K562 (cell line): ENCODE data around the gene DYNC1I1. TPM values are rescaled to one million over a fixed set of nuclear protein-coding genes. Genes with fewer than 3 reads are reported as not detected.

Experiments used
- ATAC-seq: fragments of 200-7000 bp; cut with Tn5 transposase; 3 replicates; pipeline ENCODE4 v1.9.1; 2020; ENCODE audit warnings: moderate library complexity
- BruUV-seq: library from RNA; stranded (reverse); fragments of 400-500 nt; replicated peaks from 2 replicates; lab custom pipeline; 2021; lab: Mats Ljungman, UMichigan
- CTCF ChIA-PET: fragments of 300-600 bp; formaldehyde crosslinking; extraction: SDS; loops from one replicate; lab custom pipeline; 2021; ENCODE audit warnings: low intra/inter-chr PET ratio; lab: Yijun Ruan, JAX
- POLR2A ChIA-PET: fragments of 300-600, 350-650 bp; sonication (Branson Sonifier 250); formaldehyde crosslinking; extraction: SDS; loops from one replicate; lab custom pipeline; 2021; ENCODE audit warnings: antibody characterized with exemption, inconsistent platforms; lab: Yijun Ruan, JAX
- DNase-seq, 4 experiments: peaks; one replicate each; pipeline versions ENCODE4 v3.0.0 to v3.0.0-alpha.2; 2011 to 2018; ENCODE audit warnings: low spot score in 3 of 4, mixed read lengths in 3 of 4; ENCODE audit errors: extremely low read depth in 1 of 4
- FAIRE-seq: peaks from 2 replicates; lab custom pipeline; 2011; peaks lifted over from hg19 to GRCh38; lab: Jason Lieb, UNC
- H2AFZ ChIP-seq: 2 replicates; pipeline ENCODE4 v1.6.0; 2011; ENCODE audit warnings: low read depth, low read length, control low read depth, inconsistent platforms
- H3K27ac ChIP-seq: fragments of 200-600 bp; 3 replicates; pipeline ENCODE4 v1.8.0; 2011; ENCODE audit warnings: low read depth, mild to moderate bottlenecking, control low read depth, inconsistent platforms, low read length, moderate library complexity, mixed read lengths; ENCODE audit errors: extremely low read depth
- H3K27me3 ChIP-seq, 2 experiments: fragments of 300-600 bp in 1 of 2; 2 replicates in 1 of 2; 3 replicates in 1 of 2; pipeline versions ENCODE4 v1.6.0 to v1.8.0; 2011; ENCODE audit warnings: inconsistent platforms in 2 of 2, low read length in 2 of 2, mild to moderate bottlenecking in 1 of 2, mixed read lengths in 1 of 2, moderate library complexity in 1 of 2; ENCODE audit not compliant: control insufficient read depth in 2 of 2, insufficient read depth in 2 of 2
- H3K36me3 ChIP-seq: fragments of 300-600 bp; 3 replicates; pipeline ENCODE4 v1.8.0; 2011; ENCODE audit warnings: mild to moderate bottlenecking, low read length, inconsistent platforms; ENCODE audit not compliant: control insufficient read depth, insufficient read depth
- H3K4me1 ChIP-seq, 2 experiments: fragments of 200-600 bp in 1 of 2; replicated peaks in 1 of 2; 2 replicates in 1 of 2; 3 replicates in 1 of 2; pipeline versions ENCODE4 v1.5.1 to v1.8.0; 2011; ENCODE audit warnings: inconsistent platforms in 2 of 2, low read length in 2 of 2, mild to moderate bottlenecking in 1 of 2, mixed read lengths in 1 of 2, moderate library complexity in 1 of 2; ENCODE audit not compliant: control insufficient read depth in 2 of 2, insufficient read depth in 2 of 2
- H3K4me2 ChIP-seq: 2 replicates; pipeline ENCODE4 v1.6.1; 2011; ENCODE audit warnings: low read length, control low read depth, inconsistent platforms, mixed read lengths; ENCODE audit not compliant: insufficient read depth
- H3K4me3 ChIP-seq: fragments of 200-600 bp; sonication (generic), shearing (Covaris generic); 2 replicates; pipeline ENCODE4 v1.5.1; 2016; ENCODE audit warnings: control low read depth, inconsistent platforms
- H3K79me2 ChIP-seq: fragments of 200-600 bp; 3 replicates; pipeline ENCODE4 v1.8.0; 2011; ENCODE audit warnings: low read length, inconsistent platforms; ENCODE audit not compliant: control insufficient read depth, insufficient read depth
- H3K9ac ChIP-seq, 2 experiments: 2 replicates each; pipeline versions ENCODE4 v1.6.0 to v1.6.1; 2011; ENCODE audit warnings: low read depth in 2 of 2, low read length in 2 of 2, control low read depth in 1 of 2, inconsistent platforms in 1 of 2, mild to moderate bottlenecking in 1 of 2, mixed read lengths in 1 of 2; ENCODE audit not compliant: insufficient read depth in 1 of 2
- H3K9me1 ChIP-seq: one replicate; pipeline ENCODE4 v1.6.0; 2011; ENCODE audit warnings: inconsistent platforms, mild to moderate bottlenecking, low read length, moderate library complexity; ENCODE audit not compliant: control insufficient read depth, insufficient read depth
- H3K9me3 ChIP-seq: replicated peaks from 2 replicates; pipeline ENCODE4 v1.5.1; 2011; ENCODE audit warnings: low read depth, low read length, inconsistent platforms; ENCODE audit not compliant: control insufficient read depth, insufficient read depth
- H4K20me1 ChIP-seq: replicated peaks from 2 replicates; pipeline ENCODE4 v1.6.1; 2011; ENCODE audit warnings: low read length, inconsistent platforms, mixed read lengths; ENCODE audit not compliant: control insufficient read depth, insufficient read depth
- DMBX1 ChIP-seq: fragments of 250-450 bp; sonication (Bioruptor Pico); IDR thresholded peaks from 2 replicates; pipeline ENCODE4 v1.8.0; 2022; ENCODE audit warnings: inconsistent platforms, mild to moderate bottlenecking, moderate library complexity, borderline replicate concordance
- FUS ChIP-seq: fragments of 200-400 bp; formaldehyde crosslinking; optimal IDR thresholded peaks from 2 replicates; pipeline ENCODE3; 2017; ENCODE audit warnings: low read depth, low read length
- MXI1 ChIP-seq: IDR thresholded peaks from 2 replicates; pipeline ENCODE4 v1.6.1; 2011; ENCODE audit warnings: low read depth, mild to moderate bottlenecking, improper control_type of control experiment, low read length
- MYC ChIP-seq, 2 experiments: fragments of 250-450 bp in 1 of 2; sonication (Bioruptor Pico) in 1 of 2; IDR thresholded peaks; 2 replicates each; pipeline versions ENCODE4 v1.5.1 to v1.6.1; 2012 to 2021; ENCODE audit warnings: low read depth in 2 of 2, borderline replicate concordance in 1 of 2, improper control_type of control experiment in 1 of 2, low read length in 1 of 2, mild to moderate bottlenecking in 1 of 2, moderate library complexity in 1 of 2
- POLR3G ChIP-seq: IDR thresholded peaks from 2 replicates; pipeline ENCODE4 v1.6.1; 2011; ENCODE audit not compliant: insufficient read length, insufficient replicate concordance; ENCODE audit errors: extremely low read depth
- RBM22 ChIP-seq: fragments of 200-400 bp; formaldehyde crosslinking; IDR thresholded peaks from 2 replicates; pipeline ENCODE4 v1.6.1; 2018; ENCODE audit warnings: low read length, low read depth; ENCODE audit not compliant: poor library complexity, severe bottlenecking
- TFAM ChIP-seq: fragments of 250-450 bp; sonication (Bioruptor Pico); conservative IDR thresholded peaks from 2 replicates; pipeline ENCODE4 v1.5.0; 2021; ENCODE audit warnings: mild to moderate bottlenecking, moderate library complexity
- WGBS: fragments of 100-300 bp; shearing (Covaris generic); methylation state at CpG from one replicate; pipeline ENCODE4 v1.1.6; 2016; ENCODE audit warnings: low coverage, mixed read lengths; ENCODE audit not compliant: insufficient coverage; ENCODE audit errors: missing lambda C conversion rate; 5-methylcytosine and 5-hydroxymethylcytosine counted together
- in situ Hi-C: fragments of 300-500 bp; cut with MboI; formaldehyde crosslinking; loops from 4 replicates; pipeline ENCODE4 v1.15.0; 2018; ENCODE audit warnings: inconsistent platforms, mixed read lengths
- intact Hi-C: fragments of 100-400 bp; cut with micrococcal nuclease; formaldehyde crosslinking; loops from 2 replicates; pipeline ENCODE4 v1.14.2; 2022
- polyA plus RNA-seq, 8 experiments: library from polyadenylated mRNA; depleted of rRNA in 4 of 8; stranded (reverse) in 5 of 8; unstranded in 3 of 8; fragments of >200 nt; fragmentation: Nextera tagmentation in 2 of 8; fragmentation: Illumina TruSeq in 1 of 8; extraction: Ambion mirVana in 2 of 8; extraction: Trizol in 1 of 8; gene quantifications; 2 replicates each; pipeline versions ENCODE4 v1.2.1 to v1.2.3, GENCODE V29; 2011 to 2014; ENCODE audit warnings: inconsistent platforms in 1 of 8, missing spikeins in 1 of 8
- total RNA-seq, 7 experiments: library from RNA; depleted of rRNA in 6 of 7; stranded (reverse); fragments of >200 nt in 6 of 7; fragmentation: Illumina TruSeq in 2 of 7; extraction: Trizol in 2 of 7; gene quantifications; 2 replicates each; pipeline versions ENCODE4 v1.2.1 to v1.2.3, GENCODE V29; 2011 to 2021; ENCODE audit warnings: low replicate concordance in 1 of 7

The DYNC1I1 gene
- total and polyA plus RNA-seq, 9 of the 15 experiments (the other 6 are each of a cell fraction or from before 2014, with no cell fraction given), result 0.22 to 1.5 (median 0.44) TPM

GRCh38 chr7:95796617-95797016, 24.3 kb downstream of the DYNC1I1 start:
- DNase-seq, result no peak
- BruUV-seq, result no TSS peak
- ChIA-PET POLR2A (interaction anchor here (1.0 to 1.1 kb wide), 2 partner anchors 8 to 66 kb away, joined by 3 read pairs; no protein-coding TSS in a partner anchor), CTCF (no interaction called here)
- no peaks in the 10 kb centered on the region for H3K79me2 ChIP-seq
- no peaks in the 10 kb centered on the region for H3K36me3 ChIP-seq
- TF ChIP-seq MYC (IDR thresholded peaks at IDR 0.05; ENCODE audit: low read depth, low read length) (no peak), MYC (CRISPR knock-in tag; IDR thresholded peaks at IDR 0.05; ENCODE audit: borderline replicate concordance, low read depth) (no peak)
- no peak overlapping the region for H3K9ac ChIP-seq
- no peak overlapping the region for H3K4me3 ChIP-seq
- no peaks in the 10 kb centered on the region for H4K20me1 ChIP-seq
- H3K9me3 ChIP-seq, result no peaks in the 10 kb centered on the region
- 0% methylated on average over 1 of the region's 1 CpG for WGBS
- H3K27ac ChIP-seq, result no peak overlapping the region
- no peaks in the 10 kb centered on the region for H3K4me1 ChIP-seq
- FAIRE-seq, result no peak
- no peak overlapping the region for H2AFZ ChIP-seq
- no peak for ATAC-seq
- H3K27me3 ChIP-seq, result no peaks in the 10 kb centered on the region
- intact Hi-C loops (loop anchor here (5.0 kb wide), 2 partner anchors 74 to 76 kb away; no protein-coding TSS in a partner anchor), in situ Hi-C loops (no loop called here)
- H3K9me1 ChIP-seq, result no peaks in the 10 kb centered on the region
- H3K4me2 ChIP-seq, result no peak overlapping the region

GRCh38 chr7:95798401-95798930, 26.1 kb downstream of the DYNC1I1 start:
- Histone ChIP-seq H3K4me3 (no peak overlapping the region), H3K9me1 (no peaks in the 10 kb centered on the region), H3K27ac (no peak overlapping the region), H3K9me3 (no peaks in the 10 kb centered on the region), H3K27me3 (0 out of 5 replicates have a peak, but pooled peaks cover 0 to 2% of the 10 kb centered on the region in 2 experiments), H2AFZ (no peak overlapping the region), H3K4me1 (no peaks in the 10 kb centered on the region), H3K4me2 (no peak overlapping the region), H3K79me2 (no peaks in the 10 kb centered on the region), H3K36me3 (no peaks in the 10 kb centered on the region), H3K9ac (no peak overlapping the region), H4K20me1 (no peaks in the 10 kb centered on the region)
- in situ Hi-C loops (no loop called here), intact Hi-C loops (loop anchor here (5.0 kb wide), 2 partner anchors 74 to 76 kb away; no protein-coding TSS in a partner anchor)
- ChIA-PET POLR2A (no interaction called here), CTCF (interaction anchor here (1.2 kb wide), 1 partner anchor 1306 kb away, joined by 3 read pairs; no protein-coding TSS in a partner anchor)
- ATAC-seq (no peak), DNase-seq (no peak), FAIRE-seq (no peak)
- BruUV-seq, result no TSS peak
- TF ChIP-seq MXI1, result no peak
- TF ChIP-seq POLR3G, result no peak
- TF ChIP-seq TFAM, result no peak
- TF ChIP-seq RBM22, result no peak
- TF ChIP-seq FUS, result no peak
- no peak for TF ChIP-seq DMBX1
- 0% methylated on average over 4 of the region's 4 CpGs for WGBS
